ENCODE measurements around the gene SLC31A2. TPM values are rescaled to one million over a fixed set of nuclear protein-coding genes. Genes with fewer than 3 reads are reported as not detected.

SLC31A2 gene
- total and polyA plus RNA-seq, 4 donors: 7.2 to 30.6 (median 23.8) TPM

DNA sequence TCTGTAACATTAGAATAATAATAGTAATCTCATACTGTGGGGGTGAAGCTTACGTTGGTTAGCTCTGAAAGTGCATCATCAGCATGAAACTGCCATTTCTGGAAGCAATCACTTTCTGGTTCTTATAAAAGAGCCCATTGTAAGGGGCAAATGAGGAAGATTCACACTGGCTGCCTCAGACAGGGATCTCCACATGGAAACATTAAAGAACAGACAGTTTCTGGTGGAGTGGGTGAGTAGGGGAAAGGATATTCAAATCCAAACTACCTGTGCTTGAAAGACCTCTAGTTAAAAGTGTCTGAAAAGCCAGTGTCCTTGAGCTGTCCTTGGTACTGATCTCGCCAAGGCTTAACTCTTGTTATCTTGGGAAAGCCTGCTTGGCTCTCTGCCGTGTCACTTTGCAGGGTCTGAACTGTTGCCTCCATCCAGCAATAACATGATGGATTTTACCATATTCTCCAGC lies 19.1 kb upstream of the SLC31A2 start:
- TF ChIP-seq, protein P1, sequence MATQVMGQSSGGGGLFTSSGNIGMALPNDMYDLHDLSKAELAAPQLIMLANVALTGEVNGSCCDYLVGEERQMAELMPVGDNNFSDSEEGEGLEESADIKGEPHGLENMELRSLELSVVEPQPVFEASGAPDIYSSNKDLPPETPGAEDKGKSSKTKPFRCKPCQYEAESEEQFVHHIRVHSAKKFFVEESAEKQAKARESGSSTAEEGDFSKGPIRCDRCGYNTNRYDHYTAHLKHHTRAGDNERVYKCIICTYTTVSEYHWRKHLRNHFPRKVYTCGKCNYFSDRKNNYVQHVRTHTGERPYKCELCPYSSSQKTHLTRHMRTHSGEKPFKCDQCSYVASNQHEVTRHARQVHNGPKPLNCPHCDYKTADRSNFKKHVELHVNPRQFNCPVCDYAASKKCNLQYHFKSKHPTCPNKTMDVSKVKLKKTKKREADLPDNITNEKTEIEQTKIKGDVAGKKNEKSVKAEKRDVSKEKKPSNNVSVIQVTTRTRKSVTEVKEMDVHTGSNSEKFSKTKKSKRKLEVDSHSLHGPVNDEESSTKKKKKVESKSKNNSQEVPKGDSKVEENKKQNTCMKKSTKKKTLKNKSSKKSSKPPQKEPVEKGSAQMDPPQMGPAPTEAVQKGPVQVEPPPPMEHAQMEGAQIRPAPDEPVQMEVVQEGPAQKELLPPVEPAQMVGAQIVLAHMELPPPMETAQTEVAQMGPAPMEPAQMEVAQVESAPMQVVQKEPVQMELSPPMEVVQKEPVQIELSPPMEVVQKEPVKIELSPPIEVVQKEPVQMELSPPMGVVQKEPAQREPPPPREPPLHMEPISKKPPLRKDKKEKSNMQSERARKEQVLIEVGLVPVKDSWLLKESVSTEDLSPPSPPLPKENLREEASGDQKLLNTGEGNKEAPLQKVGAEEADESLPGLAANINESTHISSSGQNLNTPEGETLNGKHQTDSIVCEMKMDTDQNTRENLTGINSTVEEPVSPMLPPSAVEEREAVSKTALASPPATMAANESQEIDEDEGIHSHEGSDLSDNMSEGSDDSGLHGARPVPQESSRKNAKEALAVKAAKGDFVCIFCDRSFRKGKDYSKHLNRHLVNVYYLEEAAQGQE (IDR thresholded peaks at IDR 0.05): peak; percentile 97
- TF ChIP-seq GABPA (IDR thresholded peaks at IDR 0.05 in 1 of 2, conservative IDR thresholded peaks at IDR 0.05 in 1 of 2) (no peak), FOXA1 (IDR thresholded peaks at IDR 0.05) (no peak)
- H3K9me3 ChIP-seq (ENCODE audit: control insufficient read depth in 4 of 4, low read length in 3 of 4): no peaks in the 10 kb centered on the region
- WGBS: 10% methylated on average over 3 of the region's 3 CpGs
- no peak overlapping the region for H3K9ac ChIP-seq (ENCODE audit: low read depth in 1 of 2, low read length in 2 of 2)
- H3K4me3 ChIP-seq (ENCODE audit: low read depth in 1 of 3, low read length in 3 of 3): no peak overlapping the region
- peaks cover 0 to 4% (median 0%) of the 10 kb centered on the region in 4 donors for H3K27me3 ChIP-seq (ENCODE audit: control insufficient read depth in 4 of 4, insufficient read depth in 4 of 4, low read length in 3 of 4)
- no peaks in the 10 kb centered on the region for H3K4me1 ChIP-seq (ENCODE audit: control insufficient read depth in 4 of 4, insufficient read depth in 4 of 4, low read length in 3 of 4)
- no peaks in the 10 kb centered on the region for H3K36me3 ChIP-seq (ENCODE audit: control insufficient read depth in 4 of 4, insufficient read depth in 3 of 4, low read depth in 1 of 4, low read length in 3 of 4)
- no peak for DNase-seq (ENCODE audit: low spot score)
- H3K27ac ChIP-seq (ENCODE audit: low read depth in 1 of 2, low read length in 2 of 2): no peak overlapping the region

- Histone ChIP-seq H3K4me1 (ENCODE audit: control insufficient read depth in 4 of 4, insufficient read depth in 4 of 4, low read length in 3 of 4) (peaks cover 0 to 6% (median 3%) of the 10 kb centered on the region in 4 donors), H3K9ac (ENCODE audit: low read depth in 1 of 2, low read length in 2 of 2) (no peak overlapping the region), H3K27ac (ENCODE audit: low read depth in 1 of 2, low read length in 2 of 2) (no peak overlapping the region), H3K9me3 (ENCODE audit: control insufficient read depth in 4 of 4, low read length in 3 of 4) (no peaks in the 10 kb centered on the region), H3K4me3 (ENCODE audit: low read depth in 1 of 3, low read length in 3 of 3) (no peak overlapping the region), H3K27me3 (ENCODE audit: control insufficient read depth in 4 of 4, insufficient read depth in 4 of 4, low read length in 3 of 4) (no peaks in the 10 kb centered on the region), H3K36me3 (ENCODE audit: control insufficient read depth in 4 of 4, insufficient read depth in 3 of 4, low read depth in 1 of 4, low read length in 3 of 4) (no peaks in the 10 kb centered on the region)
- TF ChIP-seq RXRA (IDR thresholded peaks at IDR 0.05): peak in 1 of 2 donors; percentile 61
- TF ChIP-seq, protein P2, sequence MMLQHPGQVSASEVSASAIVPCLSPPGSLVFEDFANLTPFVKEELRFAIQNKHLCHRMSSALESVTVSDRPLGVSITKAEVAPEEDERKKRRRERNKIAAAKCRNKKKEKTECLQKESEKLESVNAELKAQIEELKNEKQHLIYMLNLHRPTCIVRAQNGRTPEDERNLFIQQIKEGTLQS (IDR thresholded peaks at IDR 0.05): peak; percentile 51
- peak in 1 of 2 donors; percentile 54 for TF ChIP-seq HNF4A (conservative IDR thresholded peaks at IDR 0.05)
- TF ChIP-seq YY1 (IDR thresholded peaks at IDR 0.05): peak; percentile 32
- no peak for TF ChIP-seq NR2F2 (IDR thresholded peaks at IDR 0.05)
- no peak for DNase-seq (ENCODE audit: low spot score)
- 61% methylated on average over 9 of the region's 9 CpGs for WGBS
Measured at GRCh38 chr9:113137196-113138168, 13.3 kb upstream of the SLC31A2 start.

- DNase-seq (ENCODE audit: low spot score): no peak
- H3K36me3 ChIP-seq (ENCODE audit: control insufficient read depth in 4 of 4, insufficient read depth in 3 of 4, low read depth in 1 of 4, low read length in 3 of 4): no peaks in the 10 kb centered on the region
- no peak overlapping the region for H3K4me3 ChIP-seq (ENCODE audit: low read depth in 1 of 3, low read length in 3 of 3)
- peaks cover 0 to 6% (median 3%) of the 10 kb centered on the region in 4 donors for H3K4me1 ChIP-seq (ENCODE audit: control insufficient read depth in 4 of 4, insufficient read depth in 4 of 4, low read length in 3 of 4)
- no peaks in the 10 kb centered on the region for H3K9me3 ChIP-seq (ENCODE audit: control insufficient read depth in 4 of 4, low read length in 3 of 4)
- TF ChIP-seq, protein P1 (IDR thresholded peaks at IDR 0.05): no peak
- TF ChIP-seq FOXA1 (IDR thresholded peaks at IDR 0.05): no peak
- no peak for TF ChIP-seq JUND (IDR thresholded peaks at IDR 0.05)
- TF ChIP-seq HNF4G (IDR thresholded peaks at IDR 0.05): no peak
- TF ChIP-seq, protein P3, sequence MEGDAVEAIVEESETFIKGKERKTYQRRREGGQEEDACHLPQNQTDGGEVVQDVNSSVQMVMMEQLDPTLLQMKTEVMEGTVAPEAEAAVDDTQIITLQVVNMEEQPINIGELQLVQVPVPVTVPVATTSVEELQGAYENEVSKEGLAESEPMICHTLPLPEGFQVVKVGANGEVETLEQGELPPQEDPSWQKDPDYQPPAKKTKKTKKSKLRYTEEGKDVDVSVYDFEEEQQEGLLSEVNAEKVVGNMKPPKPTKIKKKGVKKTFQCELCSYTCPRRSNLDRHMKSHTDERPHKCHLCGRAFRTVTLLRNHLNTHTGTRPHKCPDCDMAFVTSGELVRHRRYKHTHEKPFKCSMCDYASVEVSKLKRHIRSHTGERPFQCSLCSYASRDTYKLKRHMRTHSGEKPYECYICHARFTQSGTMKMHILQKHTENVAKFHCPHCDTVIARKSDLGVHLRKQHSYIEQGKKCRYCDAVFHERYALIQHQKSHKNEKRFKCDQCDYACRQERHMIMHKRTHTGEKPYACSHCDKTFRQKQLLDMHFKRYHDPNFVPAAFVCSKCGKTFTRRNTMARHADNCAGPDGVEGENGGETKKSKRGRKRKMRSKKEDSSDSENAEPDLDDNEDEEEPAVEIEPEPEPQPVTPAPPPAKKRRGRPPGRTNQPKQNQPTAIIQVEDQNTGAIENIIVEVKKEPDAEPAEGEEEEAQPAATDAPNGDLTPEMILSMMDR (IDR thresholded peaks at IDR 0.05; ENCODE audit: low read depth, low read length, missing input control): no peak
- no peak for TF ChIP-seq YY1 (IDR thresholded peaks at IDR 0.05)
- TF ChIP-seq EGR1 (IDR thresholded peaks at IDR 0.05; ENCODE audit: low read depth in 2 of 2): no peak
- TF ChIP-seq, protein P2 (IDR thresholded peaks at IDR 0.05): no peak
- no peak for TF ChIP-seq HNF4A (conservative IDR thresholded peaks at IDR 0.05)
- TF ChIP-seq, protein P4, sequence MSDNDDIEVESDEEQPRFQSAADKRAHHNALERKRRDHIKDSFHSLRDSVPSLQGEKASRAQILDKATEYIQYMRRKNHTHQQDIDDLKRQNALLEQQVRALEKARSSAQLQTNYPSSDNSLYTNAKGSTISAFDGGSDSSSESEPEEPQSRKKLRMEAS (IDR thresholded peaks at IDR 0.05): no peak
- no peak for TF ChIP-seq RAD21 (IDR thresholded peaks at IDR 0.05)
- TF ChIP-seq NR2F2 (IDR thresholded peaks at IDR 0.05): no peak
- WGBS: 65% methylated on average over 3 of the region's 3 CpGs
- H3K9ac ChIP-seq (ENCODE audit: low read depth in 1 of 2, low read length in 2 of 2): no peak overlapping the region
- H3K27me3 ChIP-seq (ENCODE audit: control insufficient read depth in 4 of 4, insufficient read depth in 4 of 4, low read length in 3 of 4): no peaks in the 10 kb centered on the region
- no peak overlapping the region for H3K27ac ChIP-seq (ENCODE audit: low read depth in 1 of 2, low read length in 2 of 2)
Measured at GRCh38 chr9:113138760-113139159, 12.0 kb upstream of the SLC31A2 start.
